SK-N-MC (cell line): Measurements from ENCODE around the gene SP5.

ENCODE experiments used
- EZH2 ChIP-seq: fragments of 200-600 bp; sonication (generic); IDR thresholded peaks from one replicate; pipeline ENCODE4 v1.6.1; 2017; ENCODE audit warnings: antibody characterized with exemption
- POLR2AphosphoS5 ChIP-seq: IDR thresholded peaks from 2 replicates; pipeline ENCODE4 v1.6.1; 2012; ENCODE audit warnings: mild to moderate bottlenecking, low read depth, low read length, borderline replicate concordance

DNA sequence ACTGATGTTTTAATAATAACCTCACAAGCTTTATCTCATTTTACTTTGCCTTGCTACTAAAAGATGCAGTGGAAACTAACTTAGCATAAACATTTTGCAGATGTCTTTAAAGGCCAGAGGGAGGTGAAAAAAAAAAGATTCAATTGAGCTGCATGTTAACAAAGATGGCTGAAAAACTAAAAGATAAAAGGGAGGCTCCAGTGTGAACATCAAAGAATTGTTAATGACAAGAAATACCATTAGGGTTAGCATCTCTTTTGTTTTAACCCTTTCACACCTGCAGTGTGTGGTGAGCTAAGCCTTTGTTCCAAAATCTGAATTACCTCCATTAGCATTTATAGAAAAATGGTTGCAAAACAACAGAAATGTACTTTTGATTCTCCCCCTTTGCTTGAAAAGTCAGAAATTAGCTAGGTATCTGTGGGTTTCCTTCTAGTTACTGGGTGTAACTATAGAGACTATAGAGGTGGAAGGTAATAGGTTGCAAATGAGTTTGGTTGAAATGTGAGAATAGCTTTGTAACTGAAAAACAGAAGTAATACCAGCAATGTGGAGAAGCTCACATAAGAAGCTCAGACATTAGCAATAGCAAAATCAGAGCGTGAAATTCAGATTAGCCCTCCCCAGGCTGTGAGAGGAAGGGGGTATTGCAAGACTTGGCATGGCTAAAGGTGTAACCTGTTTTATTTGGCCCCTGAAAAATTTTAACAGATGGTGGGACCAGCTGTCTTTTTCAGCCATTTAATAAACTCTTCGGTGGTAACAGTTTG is 34.8 kb upstream of the SP5 start:
- TF ChIP-seq POLR2AphosphoS5 (no peak), EZH2 (no peak)
